ENCODE measurements around the gene NDUFAF2. TPM values are rescaled to one million over a fixed set of nuclear protein-coding genes. Genes with fewer than 3 reads are reported as not detected.

Gene NDUFAF2
- total RNA-seq, 1 experiment from 2014 or later = 66.6 TPM

DNA sequence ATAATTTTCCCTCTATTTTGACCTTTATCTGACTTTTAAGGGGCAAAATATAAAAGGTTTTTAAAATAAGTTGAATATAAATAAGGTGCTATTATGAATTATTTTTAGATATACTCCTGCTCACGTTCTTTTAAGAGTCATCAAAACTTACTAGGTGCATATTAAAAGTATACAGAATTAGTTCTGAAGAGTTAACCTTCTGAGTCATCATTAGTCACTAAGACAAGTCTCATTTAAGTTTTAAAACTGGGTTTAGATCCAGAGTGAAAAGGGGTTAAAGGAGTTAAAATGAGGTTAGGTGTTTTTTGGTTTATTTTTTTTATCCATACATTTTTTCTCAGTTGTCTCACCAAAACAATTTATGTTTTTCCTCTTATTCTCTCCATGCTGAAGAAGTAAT, 175.5 kb downstream of the NDUFAF2 start:
- DNase-seq (ENCODE audit: low read depth) = no peak

DNA sequence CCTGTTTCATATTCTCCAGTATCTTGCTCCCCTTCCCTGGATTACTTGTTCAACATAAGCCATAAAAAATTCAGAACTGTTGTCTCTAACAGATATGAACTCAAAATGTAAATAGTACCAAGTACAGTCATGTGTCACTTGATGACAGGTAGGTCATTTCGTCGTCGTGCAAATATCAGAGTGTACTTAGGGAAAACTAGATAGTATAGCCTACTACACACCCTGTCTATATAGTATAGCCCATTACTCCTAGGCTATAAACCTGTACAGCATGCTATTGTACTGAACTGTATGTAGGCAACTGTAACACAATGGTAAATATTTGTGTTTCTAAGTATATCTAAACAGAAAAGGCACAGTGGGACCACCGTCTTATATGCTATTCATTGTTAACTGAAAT, 178.1 kb downstream of the NDUFAF2 start:
- DNase-seq (ENCODE audit: low read depth) = no peak

DNA sequence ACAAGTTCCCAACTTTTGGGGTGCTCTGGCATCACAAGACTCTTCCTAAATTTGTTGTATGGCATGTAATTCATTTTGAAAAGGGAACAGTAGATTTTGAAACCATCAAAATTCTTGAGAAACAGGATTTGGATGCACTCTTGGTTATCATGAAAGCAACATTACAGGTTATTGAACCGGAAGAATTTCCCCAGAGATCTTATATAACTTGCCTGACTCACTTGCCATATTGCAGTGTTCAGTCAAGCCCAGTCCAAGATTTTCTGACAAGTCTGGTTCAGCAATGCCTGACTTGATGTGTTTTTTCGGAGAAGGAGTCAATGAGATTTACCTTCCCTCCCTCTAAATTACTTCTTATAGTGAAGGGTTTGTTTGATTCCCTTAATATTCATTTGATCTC, 185.3 kb downstream of the NDUFAF2 start:
- no peak for DNase-seq (ENCODE audit: low read depth)

- no peak for DNase-seq (ENCODE audit: low read depth)
These were observed 187.6 kb downstream of the NDUFAF2 start for GRCh38 chr5:61132559-61132958.

DNA sequence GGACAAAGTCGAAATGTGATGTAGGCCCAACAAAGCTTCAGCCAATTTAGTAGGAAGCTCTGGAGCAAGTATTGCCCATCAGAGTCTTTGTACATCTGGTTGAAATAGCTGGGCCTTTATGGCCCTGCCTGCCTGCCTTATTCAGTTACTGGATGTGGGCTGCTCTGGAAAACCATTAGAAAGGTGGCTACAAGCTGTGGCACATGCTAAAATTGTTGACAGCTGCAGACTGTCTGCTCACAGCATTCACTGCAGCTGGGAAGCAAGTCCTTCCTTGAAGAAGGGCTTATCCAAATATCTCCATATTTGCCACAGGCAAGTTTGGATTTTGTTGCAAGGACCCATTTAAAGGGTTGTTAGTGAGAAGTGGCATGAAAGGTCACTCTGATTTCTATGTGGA, 192.8 kb downstream of the NDUFAF2 start:
- DNase-seq (ENCODE audit: low read depth) = no peak

DNA sequence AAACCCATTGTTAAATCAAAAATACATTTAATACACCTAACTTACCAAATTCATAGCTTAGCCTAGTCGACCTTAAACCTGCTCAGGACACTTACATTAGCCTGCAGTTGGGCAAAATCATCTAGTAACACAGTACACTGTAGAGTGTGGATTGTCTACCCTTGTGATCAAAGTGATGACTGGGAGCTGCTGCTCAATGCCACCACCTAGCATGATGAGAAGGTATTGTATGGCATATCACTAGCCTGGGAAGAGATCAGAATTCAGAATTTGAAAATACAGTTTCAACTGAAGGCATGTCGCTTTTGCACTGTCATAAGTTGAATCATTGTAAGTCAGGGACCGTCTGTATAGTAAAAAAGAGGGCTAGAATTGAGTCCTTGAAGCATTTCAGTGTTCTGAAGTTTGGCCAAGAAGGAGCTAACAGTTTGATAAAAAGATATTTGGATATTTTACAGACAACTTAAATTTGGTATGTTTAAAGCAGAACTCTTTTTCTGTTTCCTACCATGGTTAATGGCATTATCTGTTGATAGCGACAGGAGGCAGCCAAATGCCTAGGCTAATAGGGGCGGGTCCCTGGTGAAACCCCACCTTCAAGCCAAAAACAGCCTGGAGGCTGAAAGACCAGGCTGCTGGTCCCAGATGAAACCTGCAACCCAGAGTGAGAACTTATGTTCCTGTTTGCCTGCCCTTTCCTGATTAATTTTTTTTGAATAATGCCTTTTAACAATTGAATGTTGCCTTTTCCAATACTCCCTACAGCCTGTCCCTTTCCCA, 194.3 kb downstream of the NDUFAF2 start:
- DNase-seq (ENCODE audit: low read depth) = peak; percentile 7

DNA sequence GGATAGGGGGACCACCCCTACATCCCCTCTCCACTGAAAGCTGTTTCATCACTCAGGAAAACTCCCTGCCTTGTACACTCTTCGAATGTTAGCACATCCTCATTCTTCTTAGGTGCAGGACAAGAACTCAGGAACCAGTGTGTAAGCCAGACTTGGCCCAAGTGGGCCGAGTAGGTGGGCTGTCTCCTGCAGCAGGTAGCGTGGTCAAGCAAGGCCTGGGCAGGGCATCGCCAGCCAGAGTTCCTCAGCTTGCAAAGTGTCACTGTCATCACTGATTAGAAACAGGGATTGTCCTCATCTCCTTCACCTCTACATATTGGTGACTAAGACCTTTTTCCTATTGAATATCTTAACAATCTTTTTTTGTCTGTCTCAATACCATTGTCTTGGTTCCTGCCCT, 194.9 kb downstream of the NDUFAF2 start:
- no peak for DNase-seq (ENCODE audit: low read depth)

DNA sequence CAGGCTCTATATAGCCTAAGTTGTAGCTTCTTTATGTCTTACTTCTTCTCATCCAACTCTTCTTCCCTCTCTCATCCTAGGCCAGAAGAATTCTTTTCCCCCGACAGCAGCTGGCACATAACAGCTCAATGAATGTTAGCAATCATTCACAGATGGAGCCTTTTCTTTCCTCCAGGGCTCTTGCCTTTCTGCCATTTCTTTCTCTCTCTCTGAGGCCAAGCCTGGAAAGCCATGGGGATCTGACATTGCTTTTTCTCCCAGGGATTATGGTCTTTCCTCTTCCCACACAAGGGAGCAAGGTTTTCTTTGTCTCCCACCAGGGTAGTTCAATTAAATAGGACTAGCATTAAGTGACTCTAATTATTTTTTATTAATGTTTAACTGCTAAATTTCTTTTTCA, 196.8 kb downstream of the NDUFAF2 start:
- no peak for DNase-seq (ENCODE audit: low read depth)

- no peak for DNase-seq (ENCODE audit: low read depth)
These were observed 197.4 kb downstream of the NDUFAF2 start for GRCh38 chr5:61142391-61142790.

- no peak for DNase-seq (ENCODE audit: low read depth)
These were observed 197.8 kb downstream of the NDUFAF2 start for GRCh38 chr5:61142811-61143210.

GRCh38 chr5:61148515-61148914, 203.5 kb downstream of the NDUFAF2 start:
- no peak for DNase-seq (ENCODE audit: low read depth)

- no peak for DNase-seq (ENCODE audit: low read depth)
These were observed 206.9 kb downstream of the NDUFAF2 start for GRCh38 chr5:61151893-61152292.

- no peak for DNase-seq (ENCODE audit: low read depth)
These were observed 214.1 kb downstream of the NDUFAF2 start for GRCh38 chr5:61159070-61159469.

GRCh38 chr5:61159836-61160235, 214.8 kb downstream of the NDUFAF2 start:
- no peak for DNase-seq (ENCODE audit: low read depth)

GRCh38 chr5:61160497-61160896, 215.5 kb downstream of the NDUFAF2 start:
- DNase-seq (ENCODE audit: low read depth) = no peak

- DNase-seq (ENCODE audit: low read depth) = peak; percentile 97
These were observed 217.2 kb downstream of the NDUFAF2 start, which contains the start of gene SMIM15 for GRCh38 chr5:61162010-61162831. SMIM15 (minus strand) TSS chr5:61162468; CDS start chr5:61160171, 2,297 bp downstream.

GRCh38 chr5:61162832-61163567, 218.0 kb downstream of the NDUFAF2 start:
- DNase-seq (ENCODE audit: low read depth) = peak; percentile 56

GRCh38 chr5:61163905-61164304, 218.9 kb downstream of the NDUFAF2 start:
- DNase-seq (ENCODE audit: low read depth) = no peak

DNA sequence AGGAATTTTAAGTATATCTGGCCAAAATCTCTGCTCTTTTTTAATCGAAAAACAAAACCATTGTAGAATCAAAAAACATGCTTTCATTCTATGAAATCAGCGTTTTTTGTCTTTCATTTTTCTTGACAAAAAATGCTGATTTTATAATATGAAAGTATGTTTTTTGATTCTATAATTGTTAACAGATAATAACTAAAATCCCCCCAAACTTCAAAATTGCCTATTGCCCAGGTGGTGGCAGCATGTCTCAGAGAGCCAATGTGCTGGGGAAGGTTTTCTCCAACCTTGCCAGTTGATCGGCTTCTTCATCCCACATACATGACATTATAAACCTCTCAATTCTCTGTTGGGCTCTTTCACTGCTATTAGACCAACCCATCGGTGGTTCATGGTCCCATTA, 222.4 kb downstream of the NDUFAF2 start:
- DNase-seq (ENCODE audit: low read depth) = peak; percentile 52

DNA sequence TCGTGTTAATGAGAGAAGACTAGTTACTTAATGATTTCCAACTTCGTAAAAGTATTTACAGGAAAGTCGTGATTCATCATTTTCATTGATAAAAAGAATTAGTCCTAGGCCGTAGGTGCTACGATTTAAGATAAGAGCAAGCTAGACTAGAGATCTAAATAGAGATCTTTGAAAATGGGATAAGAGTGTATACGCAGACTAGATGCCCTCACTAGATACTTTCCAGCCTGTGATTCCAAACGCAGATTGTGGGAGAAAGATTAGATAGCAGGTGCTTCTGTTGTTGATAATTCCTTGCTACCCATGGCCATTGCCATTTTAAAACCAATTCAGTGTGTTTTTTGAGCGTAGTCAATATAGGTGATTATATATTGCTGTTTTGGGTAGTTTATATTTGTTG, 223.9 kb downstream of the NDUFAF2 start:
- DNase-seq (ENCODE audit: low read depth) = no peak

GRCh38 chr5:61171479-61171878, 226.5 kb downstream of the NDUFAF2 start:
- no peak for DNase-seq (ENCODE audit: low read depth)

DNA sequence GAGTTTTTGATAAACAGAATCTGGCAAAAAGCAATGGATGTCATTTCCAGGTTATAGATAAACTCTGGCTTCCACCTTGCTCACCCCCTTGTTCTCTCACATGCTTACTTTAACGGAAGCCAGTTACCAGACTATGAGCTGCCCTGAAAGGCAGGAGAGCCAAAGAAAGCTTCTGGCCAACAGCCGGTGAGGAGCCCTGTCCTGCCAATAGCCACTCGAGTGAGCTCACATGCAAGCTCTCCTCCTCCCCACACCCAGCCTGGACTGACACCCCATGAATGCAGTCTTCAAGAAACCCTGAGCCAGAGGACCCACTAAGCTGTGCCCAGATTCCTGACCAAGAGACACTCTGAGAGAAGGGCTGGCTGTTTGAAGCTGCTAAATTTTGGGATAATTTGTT, 231.6 kb downstream of the NDUFAF2 start:
- DNase-seq (ENCODE audit: low read depth) = no peak
